Measurements from ENCODE around the gene ZC3H4.

Gene ZC3H4

DNA sequence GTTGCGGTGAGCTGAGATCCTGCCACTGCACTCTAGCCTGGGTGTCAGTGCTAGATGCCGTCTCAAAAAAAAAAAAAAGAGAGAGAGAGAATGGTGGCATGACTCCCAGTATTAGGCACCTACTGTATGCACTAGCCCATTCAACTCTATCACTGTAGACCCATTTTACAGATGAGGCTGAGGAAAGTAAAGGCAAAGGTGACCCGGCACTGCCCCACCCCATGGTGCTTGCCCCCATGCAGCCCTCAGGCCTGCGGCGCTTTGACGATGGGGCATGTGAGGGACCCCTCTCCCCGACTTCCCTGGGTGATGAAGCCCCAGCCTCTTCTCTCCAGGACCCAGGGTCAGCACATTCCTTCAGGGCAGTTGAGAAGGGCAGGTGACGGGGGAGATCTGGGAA lies 86.7 kb downstream of the ZC3H4 start:
- H3K4me1 ChIP-seq (ENCODE audit: insufficient read depth, low read length, severe bottlenecking) = no peaks in the 10 kb centered on the region
- no peaks in the 10 kb centered on the region for H3K36me3 ChIP-seq (ENCODE audit: insufficient read depth, low read length)
- peaks cover 6% of the 10 kb centered on the region; the same call in 1 of the 2 replicates for H3K27me3 ChIP-seq (ENCODE audit: insufficient read depth, low read length)
- no peak overlapping the region for H3K4me3 ChIP-seq (ENCODE audit: low read depth, low read length, poor library complexity, severe bottlenecking)
- H3K9ac ChIP-seq (ENCODE audit: low read length) = no peak overlapping the region
- no peaks in the 10 kb centered on the region for H3K79me2 ChIP-seq (ENCODE audit: insufficient read depth, low read length)
- no peaks in the 10 kb centered on the region for H4K20me1 ChIP-seq (ENCODE audit: insufficient read depth, low read length)
- no peak overlapping the region for H2AFZ ChIP-seq (ENCODE audit: low read length)
- H3K27ac ChIP-seq (ENCODE audit: low read depth, low read length, poor library complexity, severe bottlenecking) = no peak overlapping the region
- H3F3A ChIP-seq (ENCODE audit: insufficient read depth, low read length) = no peaks in the 10 kb centered on the region
- TF ChIP-seq EZH2 (IDR thresholded peaks at IDR 0.05; ENCODE audit: borderline replicate concordance, low read length) = no peak
- TF ChIP-seq, protein P1, sequence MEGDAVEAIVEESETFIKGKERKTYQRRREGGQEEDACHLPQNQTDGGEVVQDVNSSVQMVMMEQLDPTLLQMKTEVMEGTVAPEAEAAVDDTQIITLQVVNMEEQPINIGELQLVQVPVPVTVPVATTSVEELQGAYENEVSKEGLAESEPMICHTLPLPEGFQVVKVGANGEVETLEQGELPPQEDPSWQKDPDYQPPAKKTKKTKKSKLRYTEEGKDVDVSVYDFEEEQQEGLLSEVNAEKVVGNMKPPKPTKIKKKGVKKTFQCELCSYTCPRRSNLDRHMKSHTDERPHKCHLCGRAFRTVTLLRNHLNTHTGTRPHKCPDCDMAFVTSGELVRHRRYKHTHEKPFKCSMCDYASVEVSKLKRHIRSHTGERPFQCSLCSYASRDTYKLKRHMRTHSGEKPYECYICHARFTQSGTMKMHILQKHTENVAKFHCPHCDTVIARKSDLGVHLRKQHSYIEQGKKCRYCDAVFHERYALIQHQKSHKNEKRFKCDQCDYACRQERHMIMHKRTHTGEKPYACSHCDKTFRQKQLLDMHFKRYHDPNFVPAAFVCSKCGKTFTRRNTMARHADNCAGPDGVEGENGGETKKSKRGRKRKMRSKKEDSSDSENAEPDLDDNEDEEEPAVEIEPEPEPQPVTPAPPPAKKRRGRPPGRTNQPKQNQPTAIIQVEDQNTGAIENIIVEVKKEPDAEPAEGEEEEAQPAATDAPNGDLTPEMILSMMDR (IDR thresholded peaks at IDR 0.05; ENCODE audit: low read length) = no peak
- H3K9me3 ChIP-seq (ENCODE audit: low read length) = no peaks in the 10 kb centered on the region
- H3K4me2 ChIP-seq (ENCODE audit: low read length) = no peak overlapping the region
- no peaks in the 10 kb centered on the region for H3K9me2 ChIP-seq (ENCODE audit: low read depth, low read length)

DNA sequence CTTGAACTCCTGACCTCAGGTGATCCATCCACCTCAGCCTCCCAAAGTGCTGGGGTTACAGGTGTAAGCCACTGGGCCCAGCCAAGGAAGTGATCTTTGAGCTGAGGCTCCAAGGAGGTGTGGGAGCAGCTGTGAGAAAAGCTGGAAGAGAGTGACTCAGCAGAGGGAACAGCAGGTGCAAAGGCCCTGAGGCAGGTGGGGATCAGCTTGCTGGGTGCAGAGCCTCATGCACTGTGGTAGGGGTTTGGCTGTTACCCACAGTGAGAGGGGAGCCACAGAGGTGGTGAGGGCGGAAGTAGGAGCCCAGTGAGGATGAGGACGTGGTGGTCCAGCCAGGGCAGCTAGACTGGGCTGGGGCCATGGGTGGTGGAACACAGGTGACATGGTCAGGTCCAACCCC lies 87.4 kb downstream of the ZC3H4 start:
- Histone ChIP-seq H3K9me2 (ENCODE audit: low read depth, low read length) (no peaks in the 10 kb centered on the region), H3F3A (ENCODE audit: insufficient read depth, low read length) (no peaks in the 10 kb centered on the region), H3K79me2 (ENCODE audit: insufficient read depth, low read length) (no peaks in the 10 kb centered on the region), H2AFZ (ENCODE audit: low read length) (no peak overlapping the region), H3K4me2 (ENCODE audit: low read length) (no peak overlapping the region), H3K36me3 (ENCODE audit: insufficient read depth, low read length) (no peaks in the 10 kb centered on the region), H3K27me3 (ENCODE audit: insufficient read depth, low read length) (peaks cover 14% of the 10 kb centered on the region; the same call in 1 of the 2 replicates), H3K9me3 (ENCODE audit: low read length) (no peaks in the 10 kb centered on the region), H3K4me3 (ENCODE audit: low read depth, low read length, poor library complexity, severe bottlenecking) (no peak overlapping the region), H3K9ac (ENCODE audit: low read length) (no peak overlapping the region), H3K4me1 (ENCODE audit: insufficient read depth, low read length, severe bottlenecking) (peaks cover 1% of the 10 kb centered on the region), H4K20me1 (ENCODE audit: insufficient read depth, low read length) (no peaks in the 10 kb centered on the region), H3K27ac (ENCODE audit: low read depth, low read length, poor library complexity, severe bottlenecking) (no peak overlapping the region)
- TF ChIP-seq EZH2 (IDR thresholded peaks at IDR 0.05; ENCODE audit: borderline replicate concordance, low read length) = no peak
- TF ChIP-seq, protein P1 (IDR thresholded peaks at IDR 0.05; ENCODE audit: low read length) = no peak

DNA sequence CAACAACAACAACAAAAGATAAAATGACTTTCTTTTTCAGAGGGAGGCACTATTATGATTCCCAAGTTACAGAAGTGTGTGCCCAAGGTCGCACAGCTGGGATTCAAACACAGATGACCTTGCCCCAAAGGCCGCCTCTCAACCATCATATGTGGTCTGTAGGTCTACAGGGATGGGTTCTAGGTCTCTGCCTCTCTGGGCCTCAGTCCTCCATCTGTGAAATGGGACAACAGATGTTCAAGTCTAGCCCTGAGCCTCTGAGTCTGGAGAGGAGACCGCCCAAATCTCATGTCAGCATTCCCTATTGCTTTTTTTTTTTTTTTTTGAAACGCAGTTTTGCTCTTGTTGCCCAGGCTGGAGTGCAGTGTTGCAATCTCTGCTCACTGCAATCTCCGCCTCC lies 89.1 kb downstream of the ZC3H4 start:
- Histone ChIP-seq H2AFZ (ENCODE audit: low read length) (no peak overlapping the region), H4K20me1 (ENCODE audit: insufficient read depth, low read length) (no peaks in the 10 kb centered on the region), H3F3A (ENCODE audit: insufficient read depth, low read length) (no peaks in the 10 kb centered on the region), H3K4me2 (ENCODE audit: low read length) (no peak overlapping the region), H3K36me3 (ENCODE audit: insufficient read depth, low read length) (no peaks in the 10 kb centered on the region), H3K4me3 (ENCODE audit: low read depth, low read length, poor library complexity, severe bottlenecking) (no peak overlapping the region), H3K27me3 (ENCODE audit: insufficient read depth, low read length) (peaks cover 14% of the 10 kb centered on the region; the same call in 1 of the 2 replicates), H3K9me2 (ENCODE audit: low read depth, low read length) (no peaks in the 10 kb centered on the region), H3K9me3 (ENCODE audit: low read length) (no peaks in the 10 kb centered on the region), H3K27ac (ENCODE audit: low read depth, low read length, poor library complexity, severe bottlenecking) (no peak overlapping the region), H3K4me1 (ENCODE audit: insufficient read depth, low read length, severe bottlenecking) (peaks cover 13% of the 10 kb centered on the region), H3K79me2 (ENCODE audit: insufficient read depth, low read length) (no peaks in the 10 kb centered on the region), H3K9ac (ENCODE audit: low read length) (no peak overlapping the region)
- TF ChIP-seq, protein P1 (IDR thresholded peaks at IDR 0.05; ENCODE audit: low read length) = no peak
- no peak for TF ChIP-seq EZH2 (IDR thresholded peaks at IDR 0.05; ENCODE audit: borderline replicate concordance, low read length)
